Suprapubic skin (tissue), 4 donors: ENCODE results near the gene P2RX6. TPM values are rescaled to one million over a fixed set of nuclear protein-coding genes. Genes with fewer than 3 reads are reported as not detected.
A peak's percentile ranks its signal among the peaks of the same experiment; 100 is the strongest.

ENCODE experiments used
- DNase-seq, 2 donors: peaks; one replicate each; pipeline ENCODE4 v3.0.0-alpha.2; 2019; ENCODE audit warnings: low spot score in 2 of 2
- H3K27ac ChIP-seq: fragments of 200-600 bp; sonication (generic); one replicate; pipeline ENCODE4 v1.5.1; 2019
- H3K27me3 ChIP-seq: fragments of 200-600 bp; sonication (generic); one replicate; pipeline ENCODE4 v1.5.1; 2019
- H3K36me3 ChIP-seq: fragments of 200-600 bp; sonication (generic); one replicate; pipeline ENCODE4 v1.5.1; 2019
- H3K4me1 ChIP-seq: fragments of 200-600 bp; sonication (generic); one replicate; pipeline ENCODE4 v1.5.1; 2019
- H3K4me3 ChIP-seq: fragments of 200-600 bp; sonication (generic); one replicate; pipeline ENCODE4 v1.5.1; 2019; ENCODE audit warnings: mild to moderate bottlenecking
- H3K9me3 ChIP-seq: fragments of 200-600 bp; sonication (generic); one replicate; pipeline ENCODE4 v1.5.1; 2019
- EP300 ChIP-seq: sonication (generic); formaldehyde crosslinking; IDR thresholded peaks from one replicate; pipeline ENCODE4 v1.6.1; 2017; ENCODE audit warnings: antibody characterized with exemption
- POLR2A ChIP-seq, 2 donors: fragments of 450-650 bp; IDR thresholded peaks; one replicate each; pipeline ENCODE4 v1.6.1; 2017; ENCODE audit warnings: antibody characterized with exemption in 2 of 2, mild to moderate bottlenecking in 2 of 2, moderate library complexity in 2 of 2
- POLR2AphosphoS5 ChIP-seq, 3 donors: sonication (generic); formaldehyde crosslinking; IDR thresholded peaks; one replicate each; pipeline ENCODE4 v1.6.1; 2017; ENCODE audit warnings: antibody characterized with exemption in 3 of 3
- WGBS: methylation state at CpG from one replicate; pipeline ENCODE4 v1.1.5; 2018; 5-methylcytosine and 5-hydroxymethylcytosine counted together
- total RNA-seq, 4 donors: library from RNA; depleted of rRNA; stranded (reverse); fragments of >200 nt; gene quantifications; one replicate each; pipeline ENCODE4 v1.1.0, GENCODE V29; 2016
- TF ChIP-seq, protein P1 (sequence below), 2 donors: fragments of 200-600 bp in 1 of 2; fragments of 450-650 bp in 1 of 2; sonication (generic) in 1 of 2; IDR thresholded peaks; one replicate each; pipeline ENCODE4 v1.5.1; 2016 to 2019; ENCODE audit warnings: antibody characterized with exemption in 2 of 2, mild to moderate bottlenecking in 1 of 2, moderate library complexity in 1 of 2

P2RX6 gene
- total RNA-seq: 1 to 10 TPM in 3 of 4 donors, under 1 TPM in 1; 0.21 to 3.1 (median 1.0) TPM

DNA sequence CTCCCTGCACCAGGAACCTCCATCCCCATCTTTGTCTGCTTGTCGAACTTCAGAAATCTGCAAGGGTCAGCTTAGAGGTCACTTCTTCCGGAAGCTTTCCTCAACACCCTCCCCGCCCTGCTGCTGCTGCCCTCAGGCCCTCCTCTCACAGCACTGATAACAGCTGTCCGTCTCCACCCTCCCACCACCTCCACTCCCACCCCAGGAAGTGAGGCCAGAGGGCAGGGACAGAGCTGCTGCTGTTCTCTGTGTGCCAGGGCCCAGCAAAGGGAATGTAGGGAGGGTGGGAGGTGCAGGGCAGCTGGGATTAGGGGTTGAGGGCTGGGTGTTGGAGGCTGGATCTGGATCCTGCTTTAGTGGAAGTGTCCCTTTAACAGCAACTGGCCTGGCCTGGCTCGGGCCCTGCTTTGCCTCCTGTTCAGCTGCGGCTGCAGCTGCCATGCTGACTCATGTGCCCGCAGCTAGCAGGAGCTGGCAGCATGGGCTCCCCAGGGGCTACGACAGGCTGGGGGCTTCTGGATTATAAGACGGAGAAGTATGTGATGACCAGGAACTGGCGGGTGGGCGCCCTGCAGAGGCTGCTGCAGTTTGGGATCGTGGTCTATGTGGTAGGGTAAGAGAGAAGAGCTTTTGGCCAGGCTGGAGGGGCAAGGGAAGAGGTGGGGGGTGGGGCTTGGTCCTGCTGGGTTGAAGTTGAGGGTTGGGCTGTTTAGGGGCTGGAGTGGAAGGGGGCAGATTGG, at the start of gene P2RX6:
P2RX6 (plus strand) TSS at position 440 of the 740 bp plus-strand sequence; CDS start at position 450, 10 bp downstream.
- 33% methylated on average over 7 of the region's 12 CpGs for WGBS
- no peaks in the 10 kb centered on the region for H3K9me3 ChIP-seq
- H3K27me3 ChIP-seq: no peaks in the 10 kb centered on the region
- H3K36me3 ChIP-seq: no peaks in the 10 kb centered on the region
- no peak within 1 kb of the TSS for H3K27ac ChIP-seq
- H3K4me3 ChIP-seq: peak within 1 kb of the TSS; percentile 50
- DNase-seq: no peak
- TF ChIP-seq POLR2A (IDR thresholded peaks at IDR 0.05) (no peak), POLR2AphosphoS5 (IDR thresholded peaks at IDR 0.05) (no peak), EP300 (no peak)
- TF ChIP-seq, protein P1, sequence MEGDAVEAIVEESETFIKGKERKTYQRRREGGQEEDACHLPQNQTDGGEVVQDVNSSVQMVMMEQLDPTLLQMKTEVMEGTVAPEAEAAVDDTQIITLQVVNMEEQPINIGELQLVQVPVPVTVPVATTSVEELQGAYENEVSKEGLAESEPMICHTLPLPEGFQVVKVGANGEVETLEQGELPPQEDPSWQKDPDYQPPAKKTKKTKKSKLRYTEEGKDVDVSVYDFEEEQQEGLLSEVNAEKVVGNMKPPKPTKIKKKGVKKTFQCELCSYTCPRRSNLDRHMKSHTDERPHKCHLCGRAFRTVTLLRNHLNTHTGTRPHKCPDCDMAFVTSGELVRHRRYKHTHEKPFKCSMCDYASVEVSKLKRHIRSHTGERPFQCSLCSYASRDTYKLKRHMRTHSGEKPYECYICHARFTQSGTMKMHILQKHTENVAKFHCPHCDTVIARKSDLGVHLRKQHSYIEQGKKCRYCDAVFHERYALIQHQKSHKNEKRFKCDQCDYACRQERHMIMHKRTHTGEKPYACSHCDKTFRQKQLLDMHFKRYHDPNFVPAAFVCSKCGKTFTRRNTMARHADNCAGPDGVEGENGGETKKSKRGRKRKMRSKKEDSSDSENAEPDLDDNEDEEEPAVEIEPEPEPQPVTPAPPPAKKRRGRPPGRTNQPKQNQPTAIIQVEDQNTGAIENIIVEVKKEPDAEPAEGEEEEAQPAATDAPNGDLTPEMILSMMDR (IDR thresholded peaks at IDR 0.05): no peak
- peaks cover 23% of the 10 kb centered on the region for H3K4me1 ChIP-seq

DNA sequence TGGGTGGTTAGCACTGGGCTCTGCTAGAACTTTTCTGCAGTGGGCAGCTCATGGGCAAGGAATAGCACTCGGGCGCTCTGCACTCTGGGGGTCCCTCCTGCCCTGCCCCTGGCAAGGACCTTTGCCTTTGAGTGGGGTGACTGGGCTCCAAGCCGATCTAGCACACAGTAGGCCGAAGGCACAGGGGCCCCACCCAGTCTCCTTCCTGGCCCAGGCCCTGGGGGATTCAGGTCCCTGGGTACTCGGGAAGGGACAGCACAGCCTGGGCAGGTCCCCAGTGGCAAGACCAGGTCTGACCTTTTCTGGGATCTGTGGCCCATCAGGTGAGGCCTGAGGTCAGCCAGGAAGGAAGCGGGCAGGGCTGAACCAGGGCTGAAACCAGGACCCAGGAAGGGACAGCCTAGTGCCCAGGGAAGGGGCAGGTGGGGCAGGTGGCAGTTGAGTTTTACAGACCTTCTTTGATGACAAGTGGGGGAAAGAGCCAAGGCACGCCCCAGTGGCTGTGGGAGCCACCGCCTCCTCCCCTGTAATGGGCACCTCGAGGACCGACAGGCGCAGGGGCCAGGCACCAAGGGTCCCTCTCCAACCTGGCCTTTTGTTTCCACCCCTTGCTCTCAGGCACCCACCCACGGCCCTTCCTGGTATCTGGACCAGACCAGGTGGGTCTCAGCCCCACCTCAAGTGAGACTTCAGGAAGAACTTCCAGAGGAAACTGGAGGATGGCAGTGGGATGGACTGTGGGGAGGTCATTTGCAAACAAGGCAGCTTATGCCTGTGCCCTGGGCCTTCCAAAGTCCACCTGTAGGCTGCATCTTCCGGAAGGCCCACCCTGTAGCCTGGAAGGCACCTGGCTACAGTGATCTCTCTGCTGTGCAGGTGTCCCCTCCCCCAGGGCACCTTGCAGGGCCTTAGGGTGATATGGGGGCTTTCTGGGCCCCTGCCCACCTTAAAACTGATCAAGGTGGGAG, 48.8 kb upstream of the P2RX6 start:
- Histone ChIP-seq H3K27me3 (no peaks in the 10 kb centered on the region), H3K36me3 (no peaks in the 10 kb centered on the region), H3K4me1 (peaks cover 18% of the 10 kb centered on the region), H3K9me3 (no peaks in the 10 kb centered on the region), H3K4me3 (no peak overlapping the region), H3K27ac (no peak overlapping the region)
- TF ChIP-seq EP300: no peak
- no peak for DNase-seq
- 91% methylated on average over 7 of the region's 13 CpGs for WGBS

DNA sequence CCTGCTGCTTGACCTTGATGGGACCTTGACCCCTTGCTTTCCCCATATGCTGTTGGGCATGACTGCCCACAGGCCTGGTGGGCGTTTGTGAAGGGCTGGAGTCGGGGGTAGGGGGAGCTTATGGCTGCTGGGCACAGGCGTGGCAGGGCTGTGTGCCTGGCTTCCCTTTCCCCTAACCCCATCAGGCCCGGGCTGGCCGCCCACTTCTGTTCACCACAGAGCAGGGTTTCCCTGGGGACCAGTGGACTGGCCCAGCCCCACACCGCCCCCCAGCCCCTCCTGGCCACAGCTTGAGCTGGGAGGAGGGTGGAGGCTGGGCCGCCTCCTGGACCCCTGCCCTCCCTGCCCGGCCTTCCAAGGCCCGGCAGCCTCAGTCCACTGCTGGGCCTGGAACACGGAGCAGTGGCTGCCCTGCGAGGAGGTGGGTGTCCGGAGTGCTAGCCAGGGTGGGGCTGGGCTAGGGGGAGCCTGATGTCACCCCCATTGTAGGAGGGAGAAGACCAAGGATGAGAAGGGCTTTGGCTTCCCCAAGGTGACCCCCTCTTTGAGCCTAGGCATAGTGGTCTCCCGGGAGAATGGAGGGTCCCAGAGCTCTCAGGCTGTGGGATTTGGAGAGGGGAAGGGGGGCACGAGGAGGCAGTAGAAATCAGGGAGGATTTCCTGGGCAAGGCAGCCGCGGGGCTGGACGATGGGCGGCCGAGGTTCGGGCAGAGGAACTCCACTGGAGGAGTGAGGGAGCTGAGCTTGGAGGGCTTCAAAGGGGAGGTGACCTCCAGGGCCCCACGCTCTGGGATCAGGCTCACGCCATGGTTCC, 47.9 kb upstream of the P2RX6 start, which contains the start of gene AIFM3:
AIFM3 (plus strand) TSS at position 373 of the 814 bp plus-strand sequence. CDS start 690 bp downstream, outside the sequence.
- 58% methylated on average over 11 of the region's 22 CpGs for WGBS
- TF ChIP-seq POLR2AphosphoS5 (IDR thresholded peaks at IDR 0.05) (no peak), EP300 (no peak), POLR2A (IDR thresholded peaks at IDR 0.05) (no peak)
- TF ChIP-seq, protein P1 (IDR thresholded peaks at IDR 0.05): no peak

DNA sequence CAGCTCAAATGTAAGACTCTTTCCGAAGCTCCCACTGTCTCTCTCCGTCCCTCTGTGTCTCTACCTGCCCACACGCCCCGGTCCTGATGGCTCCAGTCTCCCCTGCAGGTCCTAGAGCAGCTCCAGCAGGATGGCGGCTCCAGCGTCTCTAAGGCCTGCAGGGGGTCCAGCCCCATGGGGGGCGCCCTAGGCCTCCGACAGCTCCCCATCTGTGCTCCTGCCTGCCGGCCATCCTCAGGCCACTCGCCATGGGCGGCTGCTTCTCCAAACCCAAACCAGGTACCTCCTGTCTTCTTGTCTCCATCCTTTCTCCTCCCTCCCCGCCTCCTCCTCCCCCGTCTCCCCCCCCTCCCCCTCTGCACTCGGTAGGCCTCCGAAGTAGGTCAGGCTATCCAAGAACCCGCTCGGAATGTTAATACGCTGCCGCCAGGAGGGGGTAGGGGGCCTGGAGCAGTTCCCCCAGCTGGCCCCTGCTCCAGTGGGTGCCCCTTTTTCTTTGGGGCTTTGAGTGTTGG, 47.2 kb upstream of the P2RX6 start:
- Histone ChIP-seq H3K9me3 (no peaks in the 10 kb centered on the region), H3K4me1 (peaks cover 15% of the 10 kb centered on the region), H3K4me3 (no peak overlapping the region), H3K27ac (no peak overlapping the region), H3K27me3 (no peaks in the 10 kb centered on the region), H3K36me3 (no peaks in the 10 kb centered on the region)
- WGBS: 65% methylated on average over 13 of the region's 19 CpGs
- TF ChIP-seq POLR2AphosphoS5 (IDR thresholded peaks at IDR 0.05): no peak
- no peak for TF ChIP-seq POLR2A (IDR thresholded peaks at IDR 0.05)
- TF ChIP-seq, protein P1 (IDR thresholded peaks at IDR 0.05): no peak
- no peak for DNase-seq

More for the DNA sequence above, 47.9 kb upstream of the P2RX6 start, which contains the start of gene AIFM3:
- no peaks in the 10 kb centered on the region for H3K27me3 ChIP-seq
- no peaks in the 10 kb centered on the region for H3K9me3 ChIP-seq
- H3K4me3 ChIP-seq: no peak within 1 kb of the TSS
- DNase-seq: no peak
- H3K27ac ChIP-seq: no peak within 1 kb of the TSS
- peaks cover 15% of the 10 kb centered on the region for H3K4me1 ChIP-seq
- H3K36me3 ChIP-seq: no peaks in the 10 kb centered on the region
